GM21576 (cell line): ENCODE results near the gene UGT1A9.
"Not testable (repeated sequence)": the region's sequence is repeated elsewhere in the genome, so short reads cannot be mapped to it uniquely, and the experiment has no call there.

Source experiments
- ATAC-seq: cut with Tn5 transposase; IDR thresholded peaks from one replicate; pipeline ENCODE4 v1.9.1; 2021; ENCODE audit warnings: mild to moderate bottlenecking, moderate library complexity; ENCODE audit not compliant: unreplicated experiment

UGT1A9 gene

DNA sequence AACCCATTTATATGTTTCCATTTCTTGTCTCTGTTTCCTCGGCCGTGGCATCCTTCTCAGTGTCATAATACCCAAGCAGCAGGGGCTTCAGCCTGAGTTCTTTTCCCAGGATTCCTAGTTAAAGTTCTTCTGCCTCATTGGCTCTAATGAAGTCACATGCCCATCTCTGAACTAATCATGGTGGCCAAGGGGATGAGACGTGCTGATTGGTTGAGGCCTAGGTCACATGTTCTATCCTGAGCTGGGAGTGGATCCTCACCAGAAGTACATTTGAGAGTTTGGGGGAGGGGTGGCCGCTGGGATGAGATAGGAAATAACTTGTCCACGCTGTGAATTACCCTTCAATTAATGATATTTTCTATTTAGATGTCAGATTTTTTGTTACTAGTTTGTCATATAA lies 37.2 kb downstream of the UGT1A9 start:
- no peak for ATAC-seq

DNA sequence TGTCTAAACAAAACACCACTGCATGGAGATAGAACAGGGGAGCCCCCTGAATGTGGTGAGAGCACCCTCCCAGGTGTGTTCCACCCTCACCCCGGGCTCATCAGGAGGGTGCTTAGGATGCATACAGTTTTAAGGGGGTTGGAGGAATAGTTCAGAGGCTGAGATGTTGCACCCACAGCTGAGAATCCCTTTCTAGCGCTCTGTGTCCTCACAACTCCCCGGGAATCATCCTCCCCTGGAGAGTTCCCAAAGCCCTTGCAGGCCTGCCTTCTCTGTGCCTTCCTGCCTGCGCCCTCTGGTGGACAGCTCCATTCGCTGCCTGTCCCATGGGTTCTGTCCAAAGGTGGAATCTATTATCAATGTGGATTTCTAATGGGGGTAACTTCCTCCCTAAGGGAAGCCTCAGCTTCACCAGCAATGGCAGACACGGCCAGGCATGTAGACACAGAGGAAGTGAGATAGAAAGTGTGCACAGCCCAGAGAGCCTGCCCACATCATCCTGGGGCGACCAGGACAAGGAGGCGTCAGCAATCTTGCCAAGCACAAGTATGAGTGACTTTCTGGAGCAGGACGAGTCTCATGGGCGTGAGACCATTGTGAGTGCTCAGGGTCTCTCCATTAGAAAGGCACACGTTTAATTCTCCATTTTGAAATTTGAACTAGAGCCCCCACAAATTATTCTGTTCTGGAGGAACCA lies 39.8 kb downstream of the UGT1A9 start:
- ATAC-seq: no peak

DNA sequence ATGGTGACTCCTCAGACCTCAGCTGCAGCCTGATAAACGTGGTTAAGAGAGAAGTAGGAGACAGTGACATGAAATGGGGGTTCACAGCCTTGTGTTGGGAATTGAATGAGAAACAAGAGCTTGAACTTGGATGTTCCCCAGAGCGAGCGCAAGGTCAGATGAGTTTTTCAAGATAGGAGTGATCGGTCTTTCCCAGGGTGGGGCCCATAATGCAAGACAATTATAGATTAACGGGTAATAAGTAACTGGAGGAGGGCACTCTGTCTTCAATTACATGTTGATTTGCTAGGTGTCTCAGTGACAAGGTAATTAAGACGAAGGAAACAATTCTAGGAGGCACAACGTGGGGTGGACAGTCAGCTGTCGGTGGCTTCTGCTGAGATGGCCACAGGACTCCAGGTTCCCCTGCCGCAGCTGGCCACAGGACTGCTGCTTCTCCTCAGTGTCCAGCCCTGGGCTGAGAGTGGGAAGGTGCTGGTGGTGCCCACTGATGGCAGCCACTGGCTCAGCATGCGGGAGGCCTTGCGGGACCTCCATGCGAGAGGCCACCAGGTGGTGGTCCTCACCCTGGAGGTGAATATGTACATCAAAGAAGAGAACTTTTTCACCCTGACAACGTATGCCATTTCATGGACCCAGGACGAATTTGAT lies 41.0 kb downstream of the UGT1A9 start, which contains the start of gene UGT1A5:
Gene UGT1A5, plus strand, starts transcription at position 297 of the 651 bp plus-strand sequence. Its CDS starts 85 bp downstream, at position 382.
- ATAC-seq: no peak

DNA sequence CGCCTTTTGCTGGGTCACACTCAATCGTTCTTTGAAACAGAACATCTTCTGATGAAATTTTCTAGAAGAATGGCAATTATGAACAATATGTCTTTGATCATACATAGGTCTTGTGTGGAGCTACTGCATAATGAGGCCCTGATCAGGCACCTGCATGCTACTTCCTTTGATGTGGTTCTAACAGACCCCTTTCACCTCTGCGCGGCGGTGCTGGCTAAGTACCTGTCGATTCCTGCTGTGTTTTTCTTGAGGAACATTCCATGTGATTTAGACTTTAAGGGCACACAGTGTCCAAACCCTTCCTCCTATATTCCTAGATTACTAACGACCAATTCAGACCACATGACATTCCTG lies 41.5 kb downstream of the UGT1A9 start:
- no peak for ATAC-seq

DNA sequence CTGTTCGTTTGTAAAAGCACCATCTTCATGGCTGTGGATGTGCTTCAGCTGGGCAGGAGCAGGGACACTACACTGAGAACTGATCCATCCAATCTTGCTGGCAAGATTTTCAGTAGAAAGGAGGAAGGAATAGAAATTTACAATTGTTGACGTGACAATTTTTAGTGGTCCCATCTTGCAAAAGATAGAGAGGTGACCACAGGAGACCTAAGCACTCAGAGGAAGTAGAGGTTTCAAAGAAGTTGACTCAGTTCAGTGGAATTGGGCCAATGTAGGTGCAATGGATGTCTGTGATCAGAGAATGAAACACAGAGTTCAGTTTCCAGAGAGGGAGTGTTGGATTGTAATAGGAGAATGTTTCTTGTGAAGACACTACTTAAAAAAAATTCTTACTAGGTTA lies 42.4 kb downstream of the UGT1A9 start:
- no peak for ATAC-seq

DNA sequence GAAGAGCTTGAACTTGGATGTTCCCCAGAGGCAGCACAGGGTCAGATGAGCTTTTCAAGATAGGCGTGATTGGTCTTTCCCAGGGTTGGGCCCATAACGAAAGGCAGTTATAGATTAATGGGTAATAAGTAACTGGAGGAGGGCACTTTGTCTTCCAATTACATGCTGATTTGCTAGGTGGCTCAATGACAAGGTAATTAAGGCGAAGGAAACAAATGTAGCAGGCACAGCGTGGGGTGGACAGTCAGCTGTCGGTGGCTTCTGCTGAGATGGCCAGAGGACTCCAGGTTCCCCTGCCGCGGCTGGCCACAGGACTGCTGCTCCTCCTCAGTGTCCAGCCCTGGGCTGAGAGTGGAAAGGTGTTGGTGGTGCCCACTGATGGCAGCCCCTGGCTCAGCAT lies 46.9 kb downstream of the UGT1A9 start, which contains the start of gene UGT1A4:
Gene UGT1A4, plus strand, starts transcription at position 185 of the 400 bp plus-strand sequence. Its CDS starts 85 bp downstream, at position 270.
- no peak for ATAC-seq

DNA sequence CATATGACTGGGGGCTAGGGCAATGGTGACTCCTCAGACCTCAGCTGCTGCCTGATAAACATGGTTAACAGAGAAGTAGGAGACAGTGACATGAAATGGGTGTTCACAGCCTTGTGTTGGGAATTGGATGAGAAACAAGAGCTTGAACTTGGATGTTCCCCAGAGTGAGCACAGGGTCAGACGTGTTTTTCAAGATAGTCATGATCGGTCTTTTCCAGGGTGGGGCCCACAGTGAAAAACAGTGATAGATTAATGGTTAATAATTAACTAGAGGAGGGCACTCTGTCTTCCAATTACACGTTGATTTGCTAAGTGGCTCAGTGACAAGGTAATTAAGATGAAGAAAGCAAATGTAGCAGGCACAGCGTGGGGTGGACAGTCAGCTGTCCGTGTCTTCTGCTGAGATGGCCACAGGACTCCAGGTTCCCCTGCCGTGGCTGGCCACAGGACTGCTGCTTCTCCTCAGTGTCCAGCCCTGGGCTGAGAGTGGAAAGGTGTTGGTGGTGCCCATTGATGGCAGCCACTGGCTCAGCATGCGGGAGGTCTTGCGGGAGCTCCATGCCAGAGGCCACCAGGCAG lies 57.1 kb downstream of the UGT1A9 start, which contains the start of gene UGT1A3:
Gene UGT1A3, plus strand, starts transcription at position 320 of the 579 bp plus-strand sequence. Its CDS starts 85 bp downstream, at position 405.
- no peak for ATAC-seq

DNA sequence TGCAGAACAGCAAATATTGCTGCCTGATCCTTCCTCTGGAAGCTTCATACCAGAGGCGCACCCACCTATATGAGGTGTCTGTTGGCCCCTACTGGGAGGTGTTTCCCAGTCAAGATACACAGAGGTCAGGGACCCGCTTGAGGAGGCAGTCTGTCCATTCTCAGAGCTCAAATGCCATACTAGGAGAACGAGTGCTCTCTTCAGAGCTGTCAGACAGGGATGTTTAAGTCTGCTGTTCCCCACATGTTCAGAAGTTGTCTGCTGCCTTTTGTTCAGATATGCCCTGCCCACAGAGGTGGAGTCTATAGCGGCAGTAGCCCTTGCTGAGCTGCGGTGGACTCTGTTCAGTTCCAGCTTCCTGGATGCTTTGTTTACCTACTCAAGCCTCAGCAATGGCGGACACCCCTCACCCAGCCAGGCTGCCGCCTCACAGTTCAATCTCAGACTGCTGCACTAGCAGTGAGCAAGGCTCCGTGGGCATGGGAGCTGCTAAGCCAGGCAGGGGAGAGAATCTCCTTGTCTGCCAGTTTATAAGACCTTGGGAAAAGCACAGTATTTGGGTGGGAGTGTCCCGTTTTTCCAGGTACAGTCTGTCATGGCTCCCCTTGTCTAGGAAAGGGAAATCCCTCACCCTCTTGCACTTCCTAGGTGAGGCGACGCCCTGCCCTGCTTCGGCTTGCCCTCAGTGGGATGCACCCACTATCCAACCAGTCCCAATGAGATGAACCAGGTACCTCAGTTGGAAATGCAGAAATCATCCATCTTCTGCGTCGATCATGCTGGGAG lies 65.4 kb downstream of the UGT1A9 start:
- ATAC-seq: not testable (repeated sequence)

DNA sequence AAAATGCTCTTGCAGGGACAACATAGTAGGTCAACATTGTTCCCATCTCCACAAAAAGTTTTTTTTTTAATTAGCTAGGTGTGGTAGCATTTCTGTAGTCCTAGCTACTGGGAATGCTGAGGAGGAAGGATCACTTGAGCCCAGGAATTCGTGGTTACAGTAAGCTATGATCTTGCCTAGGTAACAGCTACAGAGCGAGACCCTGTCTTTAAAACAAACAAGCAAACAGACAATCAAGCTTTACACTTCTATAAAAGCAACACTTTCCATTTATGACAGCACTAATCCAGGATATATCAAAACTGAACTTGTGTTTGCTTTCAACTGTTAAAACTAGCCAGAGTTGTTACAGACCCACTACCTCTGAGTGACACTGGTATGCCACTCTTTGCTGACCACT lies 69.2 kb downstream of the UGT1A9 start:
- no peak for ATAC-seq

DNA sequence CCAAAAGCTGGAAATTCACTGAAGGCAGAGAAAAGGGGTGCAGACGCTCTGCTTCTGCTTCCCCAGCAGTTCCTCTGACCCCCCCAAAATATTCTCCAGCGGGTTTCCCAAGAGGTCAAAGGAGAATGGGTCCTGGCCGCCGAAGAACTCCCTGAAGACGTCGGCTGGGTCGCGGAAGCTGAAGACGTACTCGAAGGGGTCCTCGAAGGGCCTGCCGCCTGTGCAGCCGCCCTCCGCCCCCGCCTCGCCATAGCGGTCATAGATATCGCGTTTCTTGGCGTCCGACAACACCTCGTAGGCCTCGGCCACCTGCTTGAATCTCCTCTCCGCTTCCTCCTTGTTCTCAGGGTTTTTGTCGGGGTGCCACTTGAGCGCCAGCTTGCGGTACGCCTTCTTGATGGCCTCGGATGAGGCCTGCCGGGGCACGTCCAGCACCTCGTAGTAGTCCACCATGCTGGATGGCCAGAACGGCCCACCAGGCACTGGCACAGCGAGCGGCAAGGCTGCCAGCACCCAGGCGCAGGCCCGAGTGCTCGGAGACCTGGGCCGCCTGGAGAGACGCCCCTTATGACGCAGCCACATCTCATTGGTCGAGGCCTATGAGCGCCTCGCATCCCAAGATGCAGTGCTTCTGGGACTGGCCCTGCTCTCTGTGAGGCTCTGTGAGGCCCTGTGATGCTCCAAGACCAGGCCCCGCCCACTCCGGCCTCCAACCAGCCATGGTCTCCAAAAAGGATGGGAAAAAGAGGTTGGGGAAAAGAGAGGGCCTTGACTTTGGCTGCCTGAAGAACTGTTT lies 72.0 kb downstream of the UGT1A9 start:
- no peak for ATAC-seq

DNA sequence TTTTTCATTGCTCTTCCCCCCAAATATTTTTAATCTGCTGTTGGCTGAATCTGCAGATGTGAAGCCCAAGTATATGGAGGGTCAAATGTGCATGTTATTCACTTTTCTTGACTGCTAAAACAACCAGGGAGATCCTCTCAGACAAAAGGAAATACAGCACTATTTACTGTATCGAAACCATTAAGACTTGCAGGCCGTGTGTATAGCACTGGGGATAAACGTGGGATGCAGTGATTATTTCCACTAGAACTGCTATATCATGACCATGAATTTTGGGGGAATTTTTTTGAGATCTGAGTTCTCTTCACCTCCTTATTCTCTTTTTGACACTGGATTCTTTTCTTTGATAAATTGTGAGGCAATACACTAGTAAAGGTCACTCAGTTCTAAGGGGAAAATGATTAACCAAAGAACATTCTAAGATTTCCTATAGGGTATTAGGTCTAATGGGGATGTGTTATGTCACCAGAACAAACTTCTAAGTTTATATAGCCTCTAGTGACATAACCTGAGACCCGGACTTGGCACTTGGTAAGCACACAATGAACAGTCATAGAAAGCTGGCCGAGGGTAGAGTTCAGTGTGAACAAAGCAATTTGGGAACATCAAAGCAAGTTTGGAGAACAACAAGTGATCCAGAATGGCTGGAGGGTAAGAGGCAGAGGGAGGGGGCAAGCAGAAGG lies 73.5 kb downstream of the UGT1A9 start:
- no peak for ATAC-seq

DNA sequence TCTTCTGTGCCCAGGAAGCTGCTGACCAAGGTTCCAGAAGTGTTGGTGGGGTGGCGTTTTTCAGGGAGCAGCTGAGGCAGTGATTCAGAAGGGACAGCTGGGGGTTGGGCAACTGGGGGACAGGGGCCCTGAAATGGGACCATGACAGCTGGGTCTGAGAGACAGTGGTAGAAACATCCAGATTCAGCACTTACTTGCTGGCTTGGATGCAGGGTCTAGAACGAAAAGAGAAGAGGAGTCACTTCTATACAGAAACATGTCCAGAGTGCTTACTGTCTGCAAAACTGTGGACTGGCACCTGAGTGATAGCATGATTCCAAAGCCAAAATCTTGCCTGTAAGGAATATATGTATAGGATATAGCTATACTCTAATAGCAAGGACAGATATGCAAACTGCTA lies 74.1 kb downstream of the UGT1A9 start:
- ATAC-seq: not testable (repeated sequence)

DNA sequence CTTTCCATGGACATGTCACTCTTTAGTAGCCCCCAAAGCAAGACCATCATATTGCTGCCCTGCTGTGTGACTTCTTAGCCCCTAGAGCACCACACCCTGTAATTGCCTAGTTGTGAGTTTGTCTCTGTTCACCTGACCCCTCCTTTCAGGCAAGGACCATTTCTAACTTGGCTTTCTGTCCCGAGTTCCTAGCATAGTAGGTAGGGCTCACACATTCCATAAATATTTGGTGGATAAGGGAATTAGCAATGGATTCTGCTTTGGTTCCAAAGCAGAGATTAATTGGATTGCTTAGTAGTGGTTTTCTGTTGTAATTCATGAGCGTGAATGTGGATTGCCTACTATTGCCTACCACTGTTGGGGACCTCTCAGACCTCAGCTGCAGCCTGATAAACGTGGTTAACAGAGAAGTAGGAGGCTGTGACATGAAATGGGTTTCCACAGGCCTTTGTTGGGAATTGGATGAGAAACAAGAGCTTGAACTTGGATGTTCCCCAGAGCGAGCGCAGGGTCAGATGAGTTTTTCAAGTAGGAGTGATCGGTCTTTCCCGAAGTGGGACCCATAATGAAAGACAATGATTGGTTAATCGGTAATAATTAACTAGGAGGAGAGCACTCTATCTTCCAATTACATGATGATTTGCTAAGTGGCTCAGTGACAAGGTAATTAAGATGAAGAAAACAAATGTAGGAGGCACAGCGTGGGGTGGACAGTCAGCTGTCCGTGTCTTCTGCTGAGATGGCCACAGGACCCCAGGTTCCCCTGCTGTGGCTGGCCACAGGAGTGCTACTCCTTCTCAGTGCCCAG lies 75.0 kb downstream of the UGT1A9 start:
- ATAC-seq: no peak

DNA sequence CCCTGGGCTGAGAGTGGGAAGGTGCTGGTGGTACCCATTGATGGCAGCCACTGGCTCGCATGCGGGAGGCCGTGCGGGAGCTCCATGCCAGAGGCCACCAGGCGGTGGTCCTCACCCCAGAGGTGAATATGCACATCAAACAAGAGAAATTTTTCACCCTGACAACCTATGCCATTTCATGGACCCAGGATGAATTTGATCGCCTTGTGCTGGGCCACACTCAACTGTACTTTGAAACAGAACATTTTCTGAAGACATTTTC lies 75.5 kb downstream of the UGT1A9 start:
- ATAC-seq: no peak

DNA sequence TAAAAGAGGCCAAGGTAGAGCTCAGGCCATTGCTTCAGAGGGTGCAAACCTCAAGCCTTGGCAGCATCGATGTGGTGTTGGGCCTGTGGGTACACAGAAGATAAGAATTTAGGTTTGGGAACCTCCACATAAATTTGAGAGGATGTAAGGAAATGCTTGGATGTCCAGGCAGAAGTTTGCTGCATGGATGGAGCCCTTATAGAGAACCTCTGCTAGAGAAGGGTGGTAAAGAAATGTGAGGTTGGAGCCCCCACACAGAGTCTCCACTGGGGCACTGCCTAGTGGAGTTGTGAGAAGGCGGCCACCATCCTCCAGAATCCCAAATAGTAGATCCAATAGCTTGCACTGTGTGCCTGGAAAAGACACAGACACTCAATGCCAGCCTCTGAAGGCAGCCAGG lies 79.0 kb downstream of the UGT1A9 start:
- ATAC-seq: not testable (repeated sequence)

DNA sequence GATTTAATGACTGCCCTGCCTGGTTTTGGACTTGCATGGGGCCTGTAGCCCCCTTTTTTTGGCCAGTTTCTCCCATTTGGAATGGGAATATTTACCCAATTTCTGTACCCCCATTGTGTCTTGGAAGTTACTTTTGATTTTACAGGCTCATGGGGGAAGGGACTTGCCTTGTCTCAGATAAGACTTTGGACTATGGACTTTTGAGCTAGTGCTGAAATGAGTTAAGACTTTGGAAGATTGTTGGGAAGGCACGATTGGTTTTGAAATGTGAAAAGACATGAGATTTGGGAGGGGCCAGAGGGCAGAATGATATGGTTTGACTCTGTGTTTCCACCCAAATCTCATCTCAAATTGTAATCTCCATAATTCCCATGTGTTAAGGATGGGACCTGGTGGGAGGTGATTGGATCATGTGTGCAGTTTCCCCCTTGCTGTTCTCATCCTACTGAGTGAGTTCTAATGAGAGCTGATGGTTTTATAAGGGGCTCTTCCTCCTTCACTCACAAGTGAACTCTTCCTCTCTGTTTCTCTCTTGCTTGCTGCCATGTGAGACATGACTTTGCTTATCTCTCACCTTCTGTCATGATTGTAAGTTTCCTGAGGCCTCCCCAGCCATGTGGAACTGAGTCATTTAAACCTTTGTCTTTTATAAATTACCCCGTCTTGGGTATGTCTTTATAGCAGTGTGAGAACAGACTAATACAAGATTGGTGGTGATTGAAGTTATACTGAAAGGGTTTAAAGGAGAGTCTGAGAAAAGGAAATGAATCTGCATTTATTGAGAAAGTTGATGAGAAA lies 79.7 kb downstream of the UGT1A9 start:
- not testable (repeated sequence) for ATAC-seq

DNA sequence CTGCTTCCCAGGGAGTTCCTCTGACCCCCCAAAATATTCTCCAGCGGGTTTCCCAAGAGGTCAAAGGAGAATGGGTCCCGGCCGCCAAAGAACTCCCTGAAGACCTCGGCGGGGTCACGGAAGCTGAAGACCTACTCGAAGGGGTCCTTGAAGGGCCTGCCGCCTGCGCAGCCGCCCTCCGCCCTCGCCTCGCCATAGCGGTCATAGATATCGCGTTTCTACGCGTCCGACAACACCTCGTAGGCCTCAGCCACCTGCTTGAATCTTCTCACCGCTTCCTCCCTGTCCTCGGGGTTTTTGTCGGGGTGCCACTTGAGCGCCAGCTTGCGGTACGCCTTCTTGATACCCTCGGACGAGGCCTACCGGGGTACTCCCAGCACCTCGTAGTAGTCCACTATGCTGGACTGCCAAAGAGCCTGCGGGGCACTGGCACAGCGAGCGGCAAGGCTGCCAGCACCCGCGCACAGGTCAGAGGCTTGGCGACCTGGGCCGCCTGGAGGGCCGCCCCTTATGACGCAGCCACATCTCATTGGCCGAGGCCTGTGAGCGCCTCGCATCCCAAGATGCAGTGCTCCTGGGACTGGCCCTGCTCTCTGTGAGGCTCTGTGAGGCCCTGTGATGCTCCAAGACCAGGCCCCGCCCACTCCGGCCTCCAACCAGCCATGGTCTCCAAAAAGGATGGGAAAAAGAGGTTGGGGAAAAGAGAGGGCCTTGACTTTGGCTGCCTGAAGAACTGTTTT lies 83.3 kb downstream of the UGT1A9 start:
- ATAC-seq: no peak
